ENCODE data around the gene ZNF688. TPM values are rescaled to one million over a fixed set of nuclear protein-coding genes. Genes with fewer than 3 reads are reported as not detected.
A peak's percentile ranks its signal among the peaks of the same experiment; 100 is the strongest.

The ZNF688 gene
- total RNA-seq, 1 donor: 6.5 TPM

- TF ChIP-seq, protein P1, sequence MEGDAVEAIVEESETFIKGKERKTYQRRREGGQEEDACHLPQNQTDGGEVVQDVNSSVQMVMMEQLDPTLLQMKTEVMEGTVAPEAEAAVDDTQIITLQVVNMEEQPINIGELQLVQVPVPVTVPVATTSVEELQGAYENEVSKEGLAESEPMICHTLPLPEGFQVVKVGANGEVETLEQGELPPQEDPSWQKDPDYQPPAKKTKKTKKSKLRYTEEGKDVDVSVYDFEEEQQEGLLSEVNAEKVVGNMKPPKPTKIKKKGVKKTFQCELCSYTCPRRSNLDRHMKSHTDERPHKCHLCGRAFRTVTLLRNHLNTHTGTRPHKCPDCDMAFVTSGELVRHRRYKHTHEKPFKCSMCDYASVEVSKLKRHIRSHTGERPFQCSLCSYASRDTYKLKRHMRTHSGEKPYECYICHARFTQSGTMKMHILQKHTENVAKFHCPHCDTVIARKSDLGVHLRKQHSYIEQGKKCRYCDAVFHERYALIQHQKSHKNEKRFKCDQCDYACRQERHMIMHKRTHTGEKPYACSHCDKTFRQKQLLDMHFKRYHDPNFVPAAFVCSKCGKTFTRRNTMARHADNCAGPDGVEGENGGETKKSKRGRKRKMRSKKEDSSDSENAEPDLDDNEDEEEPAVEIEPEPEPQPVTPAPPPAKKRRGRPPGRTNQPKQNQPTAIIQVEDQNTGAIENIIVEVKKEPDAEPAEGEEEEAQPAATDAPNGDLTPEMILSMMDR (IDR thresholded peaks at IDR 0.05; ENCODE audit: insufficient read depth, low read depth, low read length): no peak
- no peak overlapping the region for H3K4me3 ChIP-seq (ENCODE audit: low read depth, low read length)
- no peak for DNase-seq (ENCODE audit: low read depth)
Measured at GRCh38 chr16:30562021-30562420, 9.5 kb downstream of the ZNF688 start.

DNA sequence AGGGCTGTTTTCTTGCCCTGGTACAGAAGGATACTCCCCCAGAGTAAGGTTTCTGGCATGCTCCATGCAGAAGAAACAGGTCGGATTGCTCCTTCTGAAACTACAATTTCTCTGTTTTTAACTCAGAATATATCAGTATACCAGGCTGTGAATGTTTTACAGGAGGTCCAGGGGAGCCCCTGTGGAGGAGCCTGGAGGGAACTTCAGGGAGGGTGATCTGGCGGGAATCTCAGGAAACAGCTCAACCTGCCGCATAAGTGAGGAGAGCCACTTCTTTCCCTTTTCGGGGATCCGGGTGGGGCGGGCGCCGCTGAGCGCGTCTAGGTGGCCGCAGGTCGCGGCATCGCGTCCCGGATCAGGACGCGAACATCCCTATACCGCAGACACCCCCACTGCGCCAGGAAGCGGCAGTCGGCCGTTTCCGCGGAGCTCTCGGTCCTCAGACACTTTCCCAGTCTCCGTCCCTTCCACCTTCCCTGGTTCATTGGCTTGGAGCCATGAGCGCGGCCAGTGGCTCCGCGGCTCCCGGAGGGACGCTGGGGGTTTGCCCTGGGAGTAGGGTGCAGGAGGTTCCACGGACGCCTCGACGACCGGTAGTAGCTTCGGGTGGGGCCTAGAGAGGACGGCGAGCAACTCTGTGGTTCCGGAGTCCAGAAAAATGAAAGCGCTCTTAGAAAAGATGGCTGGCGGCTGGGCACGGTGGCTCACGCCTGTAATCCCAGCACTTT is 10.3 kb downstream of the ZNF688 start:
- H3K4me3 ChIP-seq (ENCODE audit: low read depth, low read length): peak overlapping the region; percentile 56
- no peak for DNase-seq (ENCODE audit: low read depth)
- TF ChIP-seq, protein P1 (IDR thresholded peaks at IDR 0.05; ENCODE audit: insufficient read depth, low read depth, low read length): no peak

GRCh38 chr16:30559690-30560089 is 11.8 kb downstream of the ZNF688 start:
- H3K4me3 ChIP-seq (ENCODE audit: low read depth, low read length): no peak overlapping the region
- TF ChIP-seq, protein P1 (IDR thresholded peaks at IDR 0.05; ENCODE audit: insufficient read depth, low read depth, low read length): no peak
- DNase-seq (ENCODE audit: low read depth): no peak

DNA sequence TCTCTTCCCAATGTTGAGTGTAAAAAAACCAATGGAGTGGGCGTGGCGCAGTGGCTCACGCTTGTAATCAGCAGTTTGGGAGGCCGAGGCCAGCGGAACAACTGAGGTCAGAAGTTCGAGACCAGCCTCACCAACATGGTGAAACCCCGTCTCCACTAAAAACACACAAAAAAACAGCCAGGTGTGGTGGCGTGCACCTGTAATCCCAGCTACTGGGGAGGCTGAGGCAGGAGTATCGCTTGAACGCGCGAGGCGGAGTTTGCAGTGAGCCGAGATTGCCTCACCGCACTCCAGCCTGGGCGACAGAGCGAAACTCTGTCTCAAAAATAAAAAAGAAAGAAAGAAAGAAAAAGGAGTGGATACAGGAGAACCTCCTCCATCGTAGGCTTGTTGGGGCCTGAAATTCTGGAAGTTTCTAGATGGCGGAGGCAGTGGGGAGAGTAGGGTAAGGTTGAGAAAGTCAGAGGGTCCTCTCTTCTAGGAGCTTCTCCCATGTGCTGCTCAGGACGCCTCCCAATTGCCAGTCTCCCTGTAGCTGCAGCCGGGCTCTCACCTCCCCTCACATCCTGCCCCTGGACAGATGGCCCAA is 12.6 kb downstream of the ZNF688 start:
- no peak for DNase-seq (ENCODE audit: low read depth)
- peak overlapping the region; percentile 41 for H3K4me3 ChIP-seq (ENCODE audit: low read depth, low read length)
- TF ChIP-seq, protein P1 (IDR thresholded peaks at IDR 0.05; ENCODE audit: insufficient read depth, low read depth, low read length): no peak

DNA sequence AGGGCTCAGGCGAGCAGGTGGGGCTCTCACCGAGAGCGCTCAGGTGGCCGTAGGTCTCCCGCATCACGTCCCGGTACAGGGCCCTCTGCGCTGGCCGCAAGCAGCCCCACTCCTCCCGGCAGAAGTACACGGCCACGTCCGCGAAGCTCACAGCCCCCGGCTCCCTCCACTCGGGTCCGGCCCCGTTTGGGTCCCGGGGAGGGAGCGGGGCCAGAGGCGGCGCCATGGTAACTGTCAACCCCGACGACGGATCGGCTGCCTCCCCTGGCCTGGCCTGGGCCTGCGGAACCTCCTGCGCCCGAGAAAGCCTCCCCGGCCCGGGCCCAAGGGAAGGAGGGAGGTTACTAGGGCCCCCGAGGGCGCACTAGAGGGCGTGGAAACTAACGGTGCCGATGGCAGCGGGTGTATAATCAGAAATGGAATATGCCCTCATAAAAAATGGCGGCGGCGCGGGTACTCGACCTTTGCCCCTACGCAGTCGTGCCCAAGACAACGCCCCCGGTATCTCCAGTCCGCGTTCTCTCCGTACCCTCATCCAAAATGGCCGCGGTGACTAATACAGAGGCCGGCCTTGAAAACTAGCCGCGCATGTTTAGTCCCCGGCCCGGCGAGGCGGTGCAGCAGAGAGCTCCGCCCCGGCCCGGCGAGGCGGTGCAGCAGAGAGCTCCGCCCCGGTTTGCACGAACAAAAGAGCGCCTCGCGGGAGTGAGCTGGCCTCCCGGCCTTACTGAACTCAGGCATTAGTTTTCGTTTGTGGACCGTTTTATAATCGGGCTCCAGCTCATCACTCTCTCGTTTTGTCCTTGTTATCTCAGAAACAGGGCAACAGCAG is 13.3 kb downstream of the ZNF688 start, which contains the start of gene ZNF764:
TSS of gene ZNF764 (minus strand) at position 418 of the 832 bp plus-strand sequence. CDS start at position 226, 192 bp downstream.
- TF ChIP-seq, protein P1 (IDR thresholded peaks at IDR 0.05; ENCODE audit: insufficient read depth, low read depth, low read length): no peak
- peak; percentile 98 for DNase-seq (ENCODE audit: low read depth)
- peak within 1 kb of the TSS; percentile 80 for H3K4me3 ChIP-seq (ENCODE audit: low read depth, low read length)

GRCh38 chr16:30557707-30557956 is 13.9 kb downstream of the ZNF688 start:
- TF ChIP-seq, protein P1 (IDR thresholded peaks at IDR 0.05; ENCODE audit: insufficient read depth, low read depth, low read length): no peak
- peak overlapping the region; percentile 80 for H3K4me3 ChIP-seq (ENCODE audit: low read depth, low read length)
- DNase-seq (ENCODE audit: low read depth): no peak
